ENCODE results near the gene CGB8.

The CGB8 gene

DNA sequence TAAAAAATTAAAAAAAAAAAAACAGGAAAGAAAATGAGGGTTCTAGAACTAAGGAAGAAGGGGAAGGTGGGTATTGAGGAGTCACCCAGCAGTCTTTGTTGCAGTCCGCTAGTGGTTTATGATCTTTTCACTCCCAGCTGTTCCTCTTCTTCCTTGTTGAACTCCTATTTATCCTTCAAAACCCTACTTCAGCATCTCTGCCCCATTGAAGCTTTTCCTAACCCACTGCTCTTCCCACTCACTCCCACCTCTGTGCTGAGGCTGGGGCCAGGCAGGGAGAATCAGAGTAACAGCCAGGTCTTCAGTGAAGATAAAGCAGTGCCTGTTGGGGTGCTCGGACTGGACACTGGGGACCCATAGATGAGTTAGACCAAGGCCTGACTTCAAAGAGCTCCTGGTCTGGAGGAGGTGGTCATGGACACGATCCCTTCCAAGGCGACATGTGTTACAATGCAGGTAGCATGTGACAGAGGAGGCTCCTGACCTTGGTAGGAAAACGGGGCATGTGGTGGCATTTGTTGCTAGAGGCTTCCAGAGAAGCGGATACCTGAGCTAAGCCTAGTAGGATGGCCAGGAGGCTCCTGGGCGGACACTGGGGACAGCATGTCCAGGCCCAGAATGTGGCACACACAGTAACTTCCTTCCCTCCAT lies 43.8 kb downstream of the CGB8 start:
- DNase-seq = no peak

GRCh38 chr19:49004133-49004532 lies 44.8 kb downstream of the CGB8 start:
- DNase-seq = no peak

DNA sequence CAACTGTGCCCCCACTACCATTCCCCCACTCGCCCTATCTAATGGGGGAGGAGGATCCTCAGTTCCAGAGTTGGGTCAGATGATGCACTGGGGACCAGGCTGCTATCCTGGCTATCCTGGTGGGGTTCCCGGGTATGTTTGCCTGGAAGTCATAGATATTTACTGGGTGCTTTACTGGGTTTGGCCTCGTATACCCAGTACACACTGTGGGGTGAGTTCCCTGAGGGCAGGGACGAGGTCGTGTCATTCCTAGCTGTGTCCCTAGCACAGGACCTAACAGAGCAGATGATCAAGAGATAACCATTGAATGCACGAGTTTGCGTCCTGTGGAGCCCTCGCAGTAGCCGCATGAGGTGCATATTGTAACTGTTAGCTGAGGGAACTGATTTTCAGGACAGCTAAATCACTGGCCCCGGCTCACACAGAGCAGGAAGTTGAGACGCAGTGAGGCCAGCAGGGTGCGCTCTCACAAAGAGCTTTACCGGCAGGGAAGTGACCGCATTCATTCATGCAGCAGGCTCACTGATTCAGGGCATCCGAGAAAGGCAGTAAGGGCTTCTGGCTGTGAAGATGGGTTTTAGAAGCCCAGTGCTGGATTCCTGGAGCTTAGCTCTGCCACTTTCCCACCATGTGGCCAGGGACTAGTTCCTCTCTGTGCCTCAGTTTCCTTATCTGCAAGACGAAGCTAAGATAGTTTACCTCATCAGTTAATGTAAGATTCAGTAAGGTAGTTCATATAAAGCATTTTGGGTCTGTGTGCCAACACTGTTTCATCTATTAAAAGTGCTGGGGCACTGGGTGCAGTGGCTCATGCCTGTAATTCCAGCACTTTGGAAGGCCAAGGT lies 49.2 kb downstream of the CGB8 start:
- peak; percentile 74 for DNase-seq

GRCh38 chr19:48997972-48998371 lies 50.9 kb downstream of the CGB8 start:
- peak; percentile 63 for DNase-seq
